GM18870 (cell line): Measurements from ENCODE around the gene APOD.
"Not testable (repeated sequence)": the region's sequence is repeated elsewhere in the genome, so short reads cannot be mapped to it uniquely, and the experiment has no call there.

Experiments used
- ATAC-seq: cut with Tn5 transposase; IDR thresholded peaks from one replicate; pipeline ENCODE4 v1.9.1; 2021; ENCODE audit warnings: moderate library complexity; ENCODE audit not compliant: unreplicated experiment

Gene APOD

GRCh38 chr3:195617784-195618659, 34.3 kb upstream of the APOD start:
- ATAC-seq: not testable (repeated sequence)

DNA sequence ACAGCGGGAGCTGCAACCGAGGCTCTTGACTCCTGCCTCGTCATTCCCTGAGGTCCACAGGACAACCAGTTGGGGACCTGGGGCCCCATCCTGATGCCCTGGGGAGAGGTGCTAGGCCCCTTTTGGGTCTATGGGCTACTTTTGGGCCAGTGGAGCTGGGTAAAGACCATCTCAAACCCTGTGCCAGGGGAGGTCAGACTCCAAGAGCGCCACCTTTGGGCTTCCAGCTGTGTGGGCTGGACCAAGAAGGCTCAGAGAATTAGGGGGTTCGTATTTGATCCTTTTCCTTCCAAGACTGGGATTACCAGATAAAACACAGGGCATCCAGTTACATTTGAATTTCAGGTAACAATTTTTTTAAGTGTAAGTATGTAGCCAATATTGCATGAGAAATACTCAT, 33.4 kb upstream of the APOD start:
- ATAC-seq: not testable (repeated sequence)

DNA sequence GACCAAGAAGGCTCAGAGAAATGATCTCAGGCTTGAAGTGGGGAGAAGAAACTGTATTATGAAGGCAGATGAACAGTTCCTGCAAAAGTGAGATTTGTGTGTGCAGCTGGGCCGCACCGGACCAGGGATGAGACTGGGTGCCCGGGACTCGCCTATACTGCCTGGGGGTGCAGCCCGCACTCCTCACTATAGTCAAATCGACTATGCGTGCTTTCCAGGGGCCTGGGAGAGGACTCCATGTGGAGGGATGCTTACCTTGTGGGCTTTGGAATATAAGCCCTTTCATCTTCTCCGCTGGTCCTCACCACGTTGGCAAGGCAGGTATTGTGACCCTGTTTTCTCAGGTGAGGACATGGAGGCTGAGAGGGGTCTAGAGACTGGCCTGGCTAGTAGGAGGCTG, 32.9 kb upstream of the APOD start:
- ATAC-seq: no peak

DNA sequence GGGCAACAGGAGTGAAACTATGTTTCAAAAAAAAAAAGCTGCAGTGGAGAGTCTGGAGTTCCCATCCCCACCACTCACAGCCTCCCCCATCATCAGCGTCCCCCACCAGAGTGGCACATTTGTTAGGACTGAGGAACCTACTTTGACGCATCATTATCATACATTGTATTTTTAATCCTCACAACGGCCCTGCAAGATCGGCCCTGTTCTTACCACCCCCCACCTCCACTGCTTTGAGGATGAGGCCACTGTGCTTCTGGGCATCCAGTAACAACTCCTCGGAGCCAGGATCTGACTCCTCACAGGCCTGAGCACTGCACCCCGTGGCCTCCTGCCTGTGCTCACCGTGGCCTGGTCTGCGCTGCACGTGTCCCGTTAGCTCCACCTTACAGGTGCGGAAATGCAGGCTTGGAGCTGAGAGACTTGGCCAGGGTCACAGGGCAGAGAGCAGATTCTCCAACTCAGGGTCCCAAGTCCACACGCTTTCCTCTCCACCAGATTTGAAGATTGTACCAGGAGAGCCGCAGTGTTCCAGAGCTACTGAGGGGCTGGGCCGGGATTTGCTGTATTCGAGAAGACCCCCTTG, 32.3 kb upstream of the APOD start:
- ATAC-seq: not testable (repeated sequence)

- not testable (repeated sequence) for ATAC-seq
Observed at GRCh38 chr3:195614672-195615504, 31.1 kb upstream of the APOD start.

DNA sequence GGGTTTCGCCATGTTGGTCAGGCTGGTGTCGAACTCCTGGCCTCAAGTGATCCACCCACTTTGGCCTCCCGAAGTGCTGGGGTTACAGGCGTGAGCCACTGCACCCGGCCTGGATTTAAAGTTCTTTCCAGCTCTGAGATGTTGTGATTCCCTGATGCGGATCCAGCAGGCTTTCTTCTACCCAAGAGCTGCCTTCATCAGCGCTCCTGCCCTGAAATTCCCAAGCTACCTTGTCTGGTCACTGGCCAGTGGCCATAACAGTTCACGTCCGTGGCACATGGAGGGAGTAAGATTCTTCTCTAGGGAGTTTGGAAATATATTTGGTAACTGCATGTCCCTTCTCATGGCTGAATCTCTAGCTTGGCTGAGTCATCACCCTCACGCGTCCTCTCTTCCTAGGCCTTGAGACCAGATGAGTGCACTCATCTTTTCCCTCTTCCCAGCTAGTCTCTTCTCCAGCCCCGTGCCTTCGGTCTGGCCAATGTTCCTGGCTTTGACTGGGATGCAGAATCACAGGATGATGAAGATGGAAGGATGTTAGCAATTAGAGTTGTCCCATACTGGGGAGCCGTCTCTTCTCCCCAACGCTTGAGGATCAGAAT, 29.8 kb upstream of the APOD start:
- ATAC-seq: no peak

DNA sequence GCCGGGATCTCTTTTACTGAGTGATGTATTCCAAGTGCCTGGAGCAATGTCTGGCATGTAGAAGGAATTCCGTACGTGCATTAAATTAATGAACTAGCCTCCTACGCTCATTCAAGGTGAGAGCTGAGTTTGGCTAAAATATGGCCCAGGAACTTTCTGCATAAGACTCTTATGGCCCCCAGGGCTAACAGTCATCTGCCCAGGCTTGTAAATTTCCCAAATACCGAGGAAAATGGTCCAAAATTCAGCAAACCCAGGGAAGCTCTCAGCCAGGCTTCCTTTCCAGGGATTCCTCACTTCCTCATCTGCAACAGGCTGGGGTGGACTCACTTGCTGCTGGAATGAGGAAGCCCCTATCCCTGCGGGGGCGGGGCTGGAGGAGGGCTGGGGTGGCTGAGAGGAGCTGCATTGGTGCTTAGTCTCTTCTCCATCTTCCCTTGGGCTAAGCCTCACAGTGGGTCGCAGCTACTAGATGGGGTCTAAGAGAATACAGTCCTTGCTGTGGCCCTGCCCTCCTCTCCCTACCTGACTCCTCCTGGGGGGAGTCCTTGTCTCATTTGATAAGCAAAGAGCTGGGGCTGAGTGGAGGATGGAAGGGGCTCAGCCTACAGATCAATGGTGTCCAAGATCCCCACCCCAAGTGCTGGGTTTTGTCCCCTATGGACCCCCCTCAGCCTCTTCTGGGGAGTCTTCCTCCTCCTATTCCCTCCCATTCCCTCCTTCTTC, 28.5 kb upstream of the APOD start:
- no peak for ATAC-seq

DNA sequence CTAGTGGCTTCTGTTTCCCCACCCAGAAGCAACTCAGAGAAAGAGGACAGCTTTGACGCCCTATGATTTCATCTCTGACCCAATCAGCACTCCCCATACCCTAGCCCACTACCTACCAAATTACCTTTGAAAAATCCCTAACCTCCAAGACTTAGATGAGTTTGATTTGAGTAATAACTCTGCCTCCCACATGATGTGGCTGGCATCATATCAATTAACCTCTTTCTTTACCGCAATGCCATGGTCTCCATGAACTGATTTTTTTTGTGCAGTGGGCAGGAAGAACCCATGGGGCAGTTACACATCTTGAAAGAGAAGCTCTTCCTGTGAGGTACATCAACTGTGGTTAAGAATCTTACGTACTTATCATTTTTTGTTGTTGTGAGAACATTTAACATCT, 25.5 kb upstream of the APOD start:
- ATAC-seq: no peak

DNA sequence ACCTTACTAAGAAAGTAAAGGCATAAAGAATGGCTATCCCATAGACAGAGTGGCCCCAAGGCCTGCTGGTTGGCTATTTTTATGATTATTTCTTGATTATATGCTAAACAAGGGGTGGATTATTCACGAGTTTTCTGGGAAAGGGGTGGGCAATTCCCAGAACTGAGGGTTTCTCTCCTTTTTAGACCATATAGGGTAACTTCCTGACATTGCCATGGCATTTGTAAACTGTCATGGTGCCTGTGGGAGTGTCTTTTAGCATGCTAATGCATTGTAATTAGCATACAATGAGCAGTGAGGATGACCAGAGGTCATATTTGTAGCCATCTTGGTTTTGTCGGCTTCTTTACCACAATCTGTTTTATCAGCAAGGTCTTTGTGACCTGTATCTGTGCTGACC, 18.0 kb upstream of the APOD start:
- not testable (repeated sequence) for ATAC-seq

GRCh38 chr3:195601382-195601781, 17.6 kb upstream of the APOD start:
- ATAC-seq: no peak

DNA sequence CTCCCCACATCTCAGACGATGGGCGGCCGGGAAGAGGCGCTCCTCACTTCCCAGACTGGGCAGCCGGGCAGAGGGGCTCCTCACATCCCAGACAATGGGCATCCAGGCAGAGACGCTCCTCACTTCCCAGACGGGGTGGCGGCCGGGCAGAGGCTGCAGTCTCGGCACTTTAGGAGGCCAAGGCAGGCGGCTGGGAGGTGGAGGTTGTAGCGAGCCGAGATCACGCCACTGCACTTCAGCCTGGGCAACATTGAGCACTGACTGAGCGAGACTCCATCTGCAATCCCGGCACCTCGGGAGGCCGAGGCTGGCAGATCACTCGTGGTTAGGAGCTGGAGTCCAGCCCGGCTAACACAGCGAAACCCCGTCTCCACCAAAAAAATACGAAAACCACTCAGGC, 16.2 kb upstream of the APOD start:
- ATAC-seq: not testable (repeated sequence)

DNA sequence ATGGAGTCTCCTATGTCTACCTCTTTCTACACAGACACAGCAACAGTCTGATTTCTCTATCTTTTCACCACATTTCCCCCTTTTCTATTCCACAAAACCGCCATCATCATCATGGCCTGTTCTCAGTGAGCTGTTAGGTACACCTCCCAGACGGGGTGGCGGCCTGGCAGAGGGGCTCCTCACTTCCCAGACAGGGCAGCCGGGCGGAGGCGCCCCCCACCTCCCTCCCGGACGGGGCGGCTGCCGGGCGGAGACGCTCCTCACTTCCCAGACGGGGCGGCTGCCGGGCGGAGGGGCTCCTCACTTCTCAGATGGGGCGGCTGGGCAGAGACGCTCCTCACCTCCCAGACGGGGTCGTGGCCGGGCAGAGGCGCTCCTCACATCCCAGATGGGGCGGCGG, 15.8 kb upstream of the APOD start:
- ATAC-seq: not testable (repeated sequence)

DNA sequence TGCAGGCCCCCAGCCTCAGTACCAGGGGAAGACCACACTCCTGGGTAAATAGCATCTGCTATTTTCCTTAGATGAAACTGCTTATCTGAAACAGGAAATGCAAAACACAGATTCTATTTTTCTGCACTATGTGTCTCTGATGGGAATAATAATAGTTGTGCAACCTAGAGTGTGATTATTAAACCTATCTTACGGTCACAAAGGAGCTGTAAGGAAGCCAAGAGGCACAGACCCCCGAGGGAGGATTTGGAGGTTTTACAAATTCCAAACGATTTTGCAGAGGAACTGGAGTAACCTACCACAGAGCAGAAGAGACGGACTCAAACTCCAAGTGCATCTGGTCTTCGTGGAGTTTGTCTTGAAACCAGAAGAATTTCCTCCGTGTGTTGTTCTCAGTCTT, 14.1 kb upstream of the APOD start:
- no peak for ATAC-seq

GRCh38 chr3:195597229-195597628, 13.5 kb upstream of the APOD start:
- no peak for ATAC-seq

GRCh38 chr3:195596765-195597171, 13.0 kb upstream of the APOD start:
- ATAC-seq: no peak

GRCh38 chr3:195595785-195596531, 12.2 kb upstream of the APOD start:
- ATAC-seq: no peak

DNA sequence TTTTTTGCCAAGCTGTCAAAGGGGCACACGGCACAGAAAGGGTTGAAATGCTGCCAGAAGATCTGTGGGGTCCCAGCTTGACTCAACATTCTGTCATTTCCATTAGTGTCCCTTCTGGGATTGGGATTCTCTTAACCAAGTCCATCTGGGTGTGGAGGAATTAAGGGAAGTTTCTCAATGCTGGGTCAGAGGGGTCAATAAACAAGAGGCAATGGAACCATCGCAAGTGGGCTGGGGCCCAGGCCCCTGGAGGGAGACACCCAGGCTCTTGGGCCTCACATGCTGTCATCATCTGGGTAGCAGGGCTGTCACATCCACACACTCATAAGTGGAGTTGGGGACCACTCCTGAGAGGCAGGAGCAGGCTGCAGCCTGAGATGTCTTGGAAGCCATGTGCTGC, 8.1 kb upstream of the APOD start:
- ATAC-seq: no peak

DNA sequence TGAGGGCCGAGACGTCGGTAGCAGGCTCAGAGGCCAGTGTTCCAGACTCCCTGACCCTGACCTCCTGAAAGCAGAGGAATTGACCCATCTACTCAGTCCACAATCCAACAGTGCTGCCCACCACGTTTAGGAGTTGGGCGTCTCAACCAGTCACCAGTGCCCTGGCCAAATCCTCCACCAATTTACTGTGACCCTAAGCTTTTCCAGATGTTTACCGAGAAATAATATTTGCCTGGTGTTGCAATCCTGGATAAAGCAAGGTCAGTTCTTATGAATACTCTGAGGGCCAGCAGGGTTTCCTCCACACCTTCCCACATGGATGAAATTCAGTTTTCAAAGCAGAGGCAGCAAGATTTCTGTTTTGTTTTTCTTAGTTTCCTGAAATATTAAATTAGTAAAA, 7.5 kb upstream of the APOD start:
- no peak for ATAC-seq

DNA sequence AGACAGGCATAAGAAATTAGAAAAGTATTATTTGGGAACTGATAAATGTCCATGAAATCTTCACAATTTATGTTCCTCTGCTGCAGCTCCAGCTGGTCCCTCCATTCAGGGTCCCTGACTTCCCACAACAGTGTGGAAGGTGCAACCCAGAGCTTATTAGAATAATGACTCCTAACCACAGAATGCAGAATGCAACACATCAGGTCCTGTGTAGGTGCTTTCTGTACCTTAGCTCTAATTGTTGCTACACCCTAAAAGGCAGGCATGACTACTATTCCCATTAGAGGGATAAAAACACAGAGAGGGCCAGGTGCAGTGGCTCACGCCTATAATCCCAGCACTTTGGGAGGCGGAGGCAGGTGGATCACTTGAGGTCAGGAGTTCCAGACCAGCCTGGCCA, 6.6 kb upstream of the APOD start:
- ATAC-seq: not testable (repeated sequence)

DNA sequence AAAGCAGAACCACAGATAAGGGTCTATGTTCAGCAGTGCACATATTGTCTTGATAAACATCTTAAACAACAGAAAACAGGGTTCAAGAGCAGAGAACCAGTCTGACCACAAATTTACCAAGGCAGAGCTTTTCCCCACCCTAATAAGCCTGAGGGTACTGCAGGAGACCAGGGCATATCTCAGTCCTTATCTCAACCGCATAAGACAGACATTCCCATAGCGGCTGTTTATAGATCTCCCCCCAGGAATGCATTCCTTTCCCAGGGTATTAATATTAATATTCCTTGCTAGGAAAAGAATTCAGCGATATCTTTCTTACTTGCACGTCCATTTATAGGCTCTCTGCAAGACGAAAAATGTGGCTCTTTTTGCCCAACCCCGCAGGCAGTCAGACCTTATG, 6.1 kb upstream of the APOD start:
- ATAC-seq: not testable (repeated sequence)
